Endothelial cell of umbilical vein (primary cell): ENCODE results near the gene MAPT. TPM values are rescaled to one million over a fixed set of nuclear protein-coding genes. Genes with fewer than 3 reads are reported as not detected.

Experiments used
- BruUV-seq: library from RNA; stranded (reverse); fragments of 400-500 nt; replicated peaks from 2 replicates; lab custom pipeline; 2021; lab: Mats Ljungman, UMichigan
- CTCF ChIA-PET: fragments of 300-600, 350-600 bp; sonication (Branson Sonifier 250); formaldehyde crosslinking; loops from one replicate; lab custom pipeline; 2021; ENCODE audit warnings: antibody characterized with exemption, inconsistent platforms; lab: Charles Lee
- POLR2A ChIA-PET: fragments of 300-600, 350-600 bp; sonication (Branson Sonifier 250); formaldehyde crosslinking; loops from one replicate; lab custom pipeline; 2021; ENCODE audit warnings: antibody characterized with exemption, inconsistent platforms; lab: Charles Lee
- DNase-seq: peaks from one replicate; pipeline ENCODE4 v3.0.0-alpha.2; 2011; ENCODE audit warnings: low read depth, low spot score
- FAIRE-seq: peaks from 2 replicates; lab custom pipeline; 2011; peaks lifted over from hg19 to GRCh38; lab: Jason Lieb, UNC
- H2AFZ ChIP-seq: 2 replicates; pipeline ENCODE4 v1.6.0; 2012; ENCODE audit warnings: low read depth, low read length, control low read depth, inconsistent platforms
- H3K27ac ChIP-seq: 2 replicates; pipeline ENCODE4 v1.5.1; 2011; ENCODE audit warnings: low read depth, mild to moderate bottlenecking, control low read depth, low read length, moderate library complexity; ENCODE audit not compliant: insufficient read depth
- H3K27me3 ChIP-seq, 2 experiments: 2 replicates each; pipeline versions ENCODE4 v1.6.0 to v1.6.1; 2011; ENCODE audit warnings: low read length in 2 of 2, mixed read lengths in 1 of 2; ENCODE audit not compliant: control insufficient read depth in 2 of 2, insufficient read depth in 2 of 2
- H3K36me3 ChIP-seq, 2 experiments: 2 replicates in 1 of 2; 3 replicates in 1 of 2; pipeline ENCODE4 v1.5.1; 2011; ENCODE audit warnings: low read length in 2 of 2, mild to moderate bottlenecking in 1 of 2, moderate library complexity in 1 of 2; ENCODE audit not compliant: control insufficient read depth in 2 of 2, insufficient read depth in 2 of 2; ENCODE audit errors: extremely low read depth in 1 of 2
- H3K4me1 ChIP-seq: 3 replicates; pipeline ENCODE4 v1.5.1; 2011; ENCODE audit warnings: mild to moderate bottlenecking, low read length; ENCODE audit not compliant: control insufficient read depth, insufficient read depth; ENCODE audit errors: extremely low read depth
- H3K4me2 ChIP-seq: 2 replicates; pipeline ENCODE4 v1.6.1; 2011; ENCODE audit warnings: low read length, control low read depth, mixed read lengths; ENCODE audit not compliant: insufficient read depth
- H3K4me3 ChIP-seq, 3 experiments: fragments of 200-600 bp in 1 of 3; sonication (generic), shearing (Covaris generic) in 1 of 3; replicated peaks in 1 of 3; 2 replicates each; pipeline ENCODE4 v1.5.1; 2011 to 2016; ENCODE audit warnings: control low read depth in 3 of 3, low read length in 3 of 3, mild to moderate bottlenecking in 2 of 3, inconsistent platforms in 1 of 3, low read depth in 1 of 3, moderate library complexity in 1 of 3; ENCODE audit not compliant: insufficient read depth in 1 of 3
- H3K79me2 ChIP-seq: 2 replicates; pipeline ENCODE4 v1.6.0; 2012; ENCODE audit warnings: low read length, inconsistent platforms; ENCODE audit not compliant: control insufficient read depth, insufficient read depth
- H3K9ac ChIP-seq: replicated peaks from 2 replicates; pipeline ENCODE3; 2011; ENCODE audit warnings: low read length, control low read depth; ENCODE audit not compliant: insufficient read depth; ENCODE audit errors: extremely low read depth
- H3K9me1 ChIP-seq: replicated peaks from 3 replicates; pipeline ENCODE4 v1.6.0; 2011; ENCODE audit warnings: mild to moderate bottlenecking, low read length; ENCODE audit not compliant: control insufficient read depth, insufficient read depth; ENCODE audit errors: extremely low read depth
- H3K9me3 ChIP-seq: replicated peaks from 2 replicates; pipeline ENCODE4 v1.5.1; 2012; ENCODE audit warnings: low read length, inconsistent platforms; ENCODE audit not compliant: control insufficient read depth, insufficient read depth
- H4K20me1 ChIP-seq: replicated peaks from 2 replicates; pipeline ENCODE3; 2011; ENCODE audit warnings: mild to moderate bottlenecking, low read length; ENCODE audit not compliant: control insufficient read depth, insufficient read depth; ENCODE audit errors: extremely low read depth
- EZH2 ChIP-seq: IDR thresholded peaks from 2 replicates; pipeline ENCODE4 v1.6.1; 2012; ENCODE audit warnings: borderline replicate concordance, low read depth, mild to moderate bottlenecking, moderate library complexity, low read length, inconsistent platforms; ENCODE audit not compliant: severe bottlenecking
- FOS ChIP-seq: IDR thresholded peaks from 2 replicates; pipeline ENCODE4 v1.6.1; 2011; ENCODE audit warnings: mild to moderate bottlenecking, low read length, moderate library complexity, borderline replicate concordance; ENCODE audit not compliant: insufficient read depth
- GATA2 ChIP-seq: IDR thresholded peaks from 2 replicates; pipeline ENCODE4 v1.7.0; 2011; ENCODE audit warnings: low read depth, mild to moderate bottlenecking, moderate library complexity, mixed read lengths, low read length; ENCODE audit not compliant: insufficient read length, insufficient read depth
- JUN ChIP-seq: IDR thresholded peaks from 2 replicates; pipeline ENCODE4 v1.6.1; 2011; ENCODE audit warnings: borderline replicate concordance, low read depth; ENCODE audit not compliant: insufficient read length, insufficient read depth
- MAX ChIP-seq: IDR thresholded peaks from 2 replicates; pipeline ENCODE4 v1.6.1; 2011; ENCODE audit not compliant: insufficient read depth, insufficient read length
- MYC ChIP-seq: IDR thresholded peaks from one replicate; pipeline ENCODE4 v1.6.1; 2011; ENCODE audit warnings: mild to moderate bottlenecking, low read depth, low read length
- POLR2A ChIP-seq: IDR thresholded peaks from 2 replicates; pipeline ENCODE4 v1.6.1; 2012; ENCODE audit warnings: low read depth, mild to moderate bottlenecking, control low read depth, low read length
- POLR2AphosphoS5 ChIP-seq: IDR thresholded peaks from 2 replicates; pipeline ENCODE4 v1.6.1; 2012; ENCODE audit warnings: low read depth, mild to moderate bottlenecking, control low read depth, low read length, moderate library complexity; ENCODE audit not compliant: insufficient read depth
- dilution Hi-C: fragments of 300-500 bp; cut with MboI; formaldehyde crosslinking; loops from one replicate; pipeline ENCODE4 v1.15.0; 2019; ENCODE audit warnings: low sequenced_read_pairs; ENCODE audit not compliant: extremely low pct_ligation_motif_present
- intact Hi-C: fragments of 100-400 bp; cut with micrococcal nuclease; formaldehyde crosslinking; loops from one replicate; pipeline ENCODE4 v1.10.0; 2022
- polyA plus RNA-seq, 4 experiments: library from polyadenylated mRNA; depleted of rRNA in 3 of 4; stranded (reverse) in 3 of 4; unstranded in 1 of 4; fragments of >200 nt; gene quantifications; 2 replicates each; pipeline versions ENCODE4 v1.2.1 to v1.2.3, GENCODE V29; 2011 to 2012; ENCODE audit warnings: missing spikeins in 1 of 4
- total RNA-seq: library from RNA; stranded (reverse); gene quantifications from 2 replicates; pipeline ENCODE4 v1.2.3, GENCODE V29; 2021
- TF ChIP-seq, protein P1 (sequence below), 2 donors: IDR thresholded peaks; 1 replicate in 1 of 2; 2 replicates in 1 of 2; pipeline ENCODE4 v1.5.1; 2011; ENCODE audit warnings: low read length in 2 of 2, mild to moderate bottlenecking in 2 of 2, moderate library complexity in 2 of 2, control low read depth in 1 of 2, inconsistent platforms in 1 of 2, low read depth in 1 of 2; ENCODE audit not compliant: insufficient read depth in 1 of 2; ENCODE audit errors: extremely low read depth in 1 of 2

MAPT gene
- total and polyA plus RNA-seq, 2 donors (not counting 3 experiments of a cell fraction or from before 2014, with no cell fraction given), result 0.04 to 0.51 TPM

DNA sequence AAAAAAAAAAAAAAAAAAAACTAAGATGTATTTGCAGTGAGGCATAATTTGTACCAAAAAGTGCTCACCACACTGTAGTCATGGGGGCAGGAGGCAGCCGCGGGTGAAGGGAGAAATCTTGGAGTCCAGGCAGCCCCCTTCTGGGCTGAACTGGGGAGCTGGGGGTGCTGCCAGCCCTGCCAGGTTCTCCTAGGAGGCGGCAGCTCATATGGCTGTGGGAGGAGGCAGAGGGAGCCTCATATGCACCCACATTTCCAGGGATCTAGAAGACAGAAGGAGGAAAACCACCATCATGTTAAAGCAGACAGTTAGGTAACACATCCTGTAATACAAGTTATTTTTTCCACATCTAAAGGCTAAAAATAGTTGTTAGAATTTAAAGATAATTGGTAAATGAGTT is 16.3 kb downstream of the MAPT start:
- H3K9ac ChIP-seq, result no peak overlapping the region
- H3K4me3 ChIP-seq, result no peak overlapping the region
- no peaks in the 10 kb centered on the region for H4K20me1 ChIP-seq
- FAIRE-seq (no peak), DNase-seq (no peak)
- TF ChIP-seq JUN (no peak), POLR2AphosphoS5 (no peak), GATA2 (no peak), EZH2 (no peak), POLR2A (no peak), MYC (no peak), MAX (no peak), FOS (no peak)
- TF ChIP-seq, protein P1, sequence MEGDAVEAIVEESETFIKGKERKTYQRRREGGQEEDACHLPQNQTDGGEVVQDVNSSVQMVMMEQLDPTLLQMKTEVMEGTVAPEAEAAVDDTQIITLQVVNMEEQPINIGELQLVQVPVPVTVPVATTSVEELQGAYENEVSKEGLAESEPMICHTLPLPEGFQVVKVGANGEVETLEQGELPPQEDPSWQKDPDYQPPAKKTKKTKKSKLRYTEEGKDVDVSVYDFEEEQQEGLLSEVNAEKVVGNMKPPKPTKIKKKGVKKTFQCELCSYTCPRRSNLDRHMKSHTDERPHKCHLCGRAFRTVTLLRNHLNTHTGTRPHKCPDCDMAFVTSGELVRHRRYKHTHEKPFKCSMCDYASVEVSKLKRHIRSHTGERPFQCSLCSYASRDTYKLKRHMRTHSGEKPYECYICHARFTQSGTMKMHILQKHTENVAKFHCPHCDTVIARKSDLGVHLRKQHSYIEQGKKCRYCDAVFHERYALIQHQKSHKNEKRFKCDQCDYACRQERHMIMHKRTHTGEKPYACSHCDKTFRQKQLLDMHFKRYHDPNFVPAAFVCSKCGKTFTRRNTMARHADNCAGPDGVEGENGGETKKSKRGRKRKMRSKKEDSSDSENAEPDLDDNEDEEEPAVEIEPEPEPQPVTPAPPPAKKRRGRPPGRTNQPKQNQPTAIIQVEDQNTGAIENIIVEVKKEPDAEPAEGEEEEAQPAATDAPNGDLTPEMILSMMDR (IDR thresholded peaks at IDR 0.05; ENCODE audit: extremely low read depth in 1 of 2, insufficient read depth in 1 of 2, low read depth in 1 of 2, low read length in 2 of 2), result no peak
- dilution Hi-C loops, result no loop called here
- intact Hi-C loops, result no loop called here
- no peak overlapping the region for H3K27ac ChIP-seq
- no peaks in the 10 kb centered on the region for H3K79me2 ChIP-seq
- no TSS peak for BruUV-seq
- POLR2A ChIA-PET, result no interaction called here
- H3K9me3 ChIP-seq, result no peaks in the 10 kb centered on the region
- CTCF ChIA-PET, result interaction anchor here (0.6 kb wide), 1 partner anchor 19 kb away, joined by 5 read pairs; no protein-coding TSS in a partner anchor
- H3K4me1 ChIP-seq, result no peaks in the 10 kb centered on the region
- H3K36me3 ChIP-seq, result no peaks in the 10 kb centered on the region
- H3K9me1 ChIP-seq, result no peaks in the 10 kb centered on the region
- no peak overlapping the region for H3K4me2 ChIP-seq
- H2AFZ ChIP-seq, result no peak overlapping the region
- peaks cover 2 to 8% of the 10 kb centered on the region in 2 experiments for H3K27me3 ChIP-seq
